Measurements from ENCODE around the gene E2F2. TPM values are rescaled to one million over a fixed set of nuclear protein-coding genes. Genes with fewer than 3 reads are reported as not detected.

Gene E2F2
- total and polyA plus RNA-seq, 5 donors from 2014 or later: 2.3 to 13.8 (median 3.9) TPM

- Mint-ChIP-seq H3K4me3 (no peak overlapping the region), H3K36me3 (no peaks in the 10 kb centered on the region), H3K4me1 (peaks cover 0 to 2% (median 0%) of the 10 kb centered on the region in 4 donors), H3K27ac (no peak overlapping the region), H3K9me3 (no peaks in the 10 kb centered on the region), H3K27me3 (peaks cover 8% of the 10 kb centered on the region)
- Histone ChIP-seq H3K27ac (ENCODE audit: insufficient read depth, low read length, poor library complexity, severe bottlenecking) (no peak overlapping the region), H3K4me1 (ENCODE audit: control insufficient read depth, insufficient read depth, low read length, poor library complexity, severe bottlenecking) (no peaks in the 10 kb centered on the region), H3K9me3 (ENCODE audit: control insufficient read depth in 2 of 2, low read length in 2 of 2) (no peaks in the 10 kb centered on the region), H3K4me3 (ENCODE audit: low read depth, low read length) (no peak overlapping the region), H3K27me3 (ENCODE audit: control insufficient read depth, insufficient read depth, low read length) (peaks cover 2% of the 10 kb centered on the region), H3K36me3 (ENCODE audit: control insufficient read depth, insufficient read depth, low read length) (no peaks in the 10 kb centered on the region)
- ATAC-seq (ENCODE audit: low read depth in 2 of 2) (no peak), DNase-seq (no peak)
These were observed 58.5 kb downstream of the E2F2 start for GRCh38 chr1:23472351-23473036.

DNA sequence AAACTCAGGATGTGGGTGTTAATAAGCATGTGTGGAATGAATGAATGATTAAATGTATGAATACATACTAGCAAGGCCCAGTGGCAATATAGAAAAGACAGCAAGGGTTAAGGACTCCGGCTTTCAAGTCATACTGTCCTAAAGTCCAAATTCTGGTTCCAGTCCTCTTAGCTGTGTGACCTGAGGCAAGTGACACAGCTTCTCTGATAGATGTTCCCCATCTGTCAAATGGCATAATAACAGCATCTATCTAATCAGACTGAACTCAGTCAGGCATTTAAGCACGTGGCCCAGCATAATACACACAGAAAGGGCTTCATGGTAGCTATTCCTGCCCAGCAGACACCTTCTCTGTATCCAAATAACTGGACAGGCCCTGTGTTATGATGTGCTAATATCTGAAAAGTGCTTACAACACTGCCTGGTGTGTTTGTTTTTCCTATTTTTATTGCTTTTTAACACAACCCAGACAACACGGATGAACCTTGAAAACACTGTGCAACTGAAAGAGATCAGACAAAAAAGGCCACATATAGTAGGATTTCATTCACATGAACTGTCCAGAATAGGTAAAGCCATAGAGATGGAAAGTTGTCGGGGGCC lies 59.5 kb downstream of the E2F2 start:
- Histone ChIP-seq H3K27ac (ENCODE audit: insufficient read depth, low read length, poor library complexity, severe bottlenecking) (no peak overlapping the region), H3K4me1 (ENCODE audit: control insufficient read depth, insufficient read depth, low read length, poor library complexity, severe bottlenecking) (no peaks in the 10 kb centered on the region), H3K27me3 (ENCODE audit: control insufficient read depth, insufficient read depth, low read length) (peaks cover 2% of the 10 kb centered on the region), H3K36me3 (ENCODE audit: control insufficient read depth, insufficient read depth, low read length) (no peaks in the 10 kb centered on the region), H3K9me3 (ENCODE audit: control insufficient read depth in 2 of 2, low read length in 2 of 2) (no peaks in the 10 kb centered on the region), H3K4me3 (ENCODE audit: low read depth, low read length) (no peak overlapping the region)
- peaks cover 0 to 2% (median 0%) of the 10 kb centered on the region in 4 donors for H3K4me1 Mint-ChIP-seq
- H3K27ac Mint-ChIP-seq: no peak overlapping the region
- ATAC-seq (ENCODE audit: low read depth in 2 of 2) (no peak), DNase-seq (no peak)
- H3K9me3 Mint-ChIP-seq: no peaks in the 10 kb centered on the region
- peaks cover 4% of the 10 kb centered on the region for H3K27me3 Mint-ChIP-seq
- no peaks in the 10 kb centered on the region for H3K36me3 Mint-ChIP-seq
- no peak overlapping the region for H3K4me3 Mint-ChIP-seq

DNA sequence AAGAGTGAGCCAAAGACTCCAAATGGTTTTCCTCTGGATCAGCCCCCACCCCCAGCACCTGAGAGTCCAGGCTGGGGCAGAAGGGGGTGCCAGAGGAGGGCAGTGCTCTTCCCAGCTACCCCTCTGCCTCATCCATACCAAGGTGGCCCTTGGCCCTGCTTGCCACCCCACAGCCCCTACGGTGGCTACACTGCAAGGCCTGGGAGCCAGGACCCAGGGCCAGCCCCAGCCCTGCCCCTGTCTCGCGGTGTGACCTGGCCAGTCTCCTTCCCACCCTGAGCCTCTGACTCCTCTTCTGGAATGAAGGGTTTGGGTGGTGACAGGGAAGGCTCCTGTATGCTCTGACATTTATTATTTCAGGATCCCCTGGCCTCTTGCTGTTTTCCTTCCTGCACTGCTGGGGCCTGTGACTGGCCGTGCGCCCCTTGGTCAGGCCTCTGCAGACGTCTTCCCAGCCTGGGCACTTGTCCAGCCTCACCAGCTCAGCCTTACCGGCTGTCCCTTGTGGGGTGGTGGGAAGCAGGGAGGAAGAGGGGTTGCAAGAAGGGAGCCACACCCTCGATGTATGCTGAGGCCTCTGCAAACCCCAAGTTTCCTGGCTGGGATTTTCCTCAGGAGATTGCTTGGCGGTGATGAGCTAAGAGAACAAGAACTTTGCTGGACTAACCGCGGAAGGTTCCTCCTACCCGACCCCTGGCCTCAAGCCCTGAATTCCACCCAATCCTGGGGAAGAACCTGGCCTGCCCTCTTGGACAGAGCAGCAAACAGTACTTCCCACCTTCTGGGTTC lies 60.6 kb downstream of the E2F2 start:
- no peak overlapping the region for H3K4me3 Mint-ChIP-seq
- DNase-seq: no peak
- H3K4me1 Mint-ChIP-seq: peaks cover 0 to 2% (median 0%) of the 10 kb centered on the region in 4 donors
- Histone ChIP-seq H3K4me3 (ENCODE audit: low read depth, low read length) (no peak overlapping the region), H3K4me1 (ENCODE audit: control insufficient read depth, insufficient read depth, low read length, poor library complexity, severe bottlenecking) (no peaks in the 10 kb centered on the region), H3K9me3 (ENCODE audit: control insufficient read depth in 2 of 2, low read length in 2 of 2) (no peaks in the 10 kb centered on the region), H3K36me3 (ENCODE audit: control insufficient read depth, insufficient read depth, low read length) (no peaks in the 10 kb centered on the region), H3K27me3 (ENCODE audit: control insufficient read depth, insufficient read depth, low read length) (peaks cover 2% of the 10 kb centered on the region), H3K27ac (ENCODE audit: insufficient read depth, low read length, poor library complexity, severe bottlenecking) (no peak overlapping the region)
- H3K27me3 Mint-ChIP-seq: no peaks in the 10 kb centered on the region
- no peaks in the 10 kb centered on the region for H3K36me3 Mint-ChIP-seq
- peak overlapping the region in 1 of 3 donors; percentile 27 for H3K27ac Mint-ChIP-seq
- no peaks in the 10 kb centered on the region for H3K9me3 Mint-ChIP-seq
- ATAC-seq (ENCODE audit: low read depth in 2 of 2): no peak

GRCh38 chr1:23469372-23469982 lies 61.6 kb downstream of the E2F2 start:
- H3K27me3 Mint-ChIP-seq: no peaks in the 10 kb centered on the region

GRCh38 chr1:23466423-23466989 lies 64.5 kb downstream of the E2F2 start:
- Mint-ChIP-seq H3K27me3 (peaks cover 6% of the 10 kb centered on the region), H3K27ac (no peak overlapping the region)
- ATAC-seq (ENCODE audit: low read depth in 2 of 2): no peak

More at GRCh38 chr1:23469372-23469982, 61.6 kb downstream of the E2F2 start:
- no peaks in the 10 kb centered on the region for H3K36me3 Mint-ChIP-seq
- H3K9me3 Mint-ChIP-seq: no peaks in the 10 kb centered on the region
- Histone ChIP-seq H3K36me3 (ENCODE audit: control insufficient read depth, insufficient read depth, low read length) (no peaks in the 10 kb centered on the region), H3K9me3 (ENCODE audit: control insufficient read depth in 2 of 2, low read length in 2 of 2) (no peaks in the 10 kb centered on the region), H3K4me3 (ENCODE audit: low read depth, low read length) (no peak overlapping the region), H3K27me3 (ENCODE audit: control insufficient read depth, insufficient read depth, low read length) (peaks cover 2% of the 10 kb centered on the region), H3K4me1 (ENCODE audit: control insufficient read depth, insufficient read depth, low read length, poor library complexity, severe bottlenecking) (no peaks in the 10 kb centered on the region), H3K27ac (ENCODE audit: insufficient read depth, low read length, poor library complexity, severe bottlenecking) (no peak overlapping the region)
- no peak for DNase-seq
- no peak overlapping the region for H3K27ac Mint-ChIP-seq
- ATAC-seq (ENCODE audit: low read depth in 2 of 2): no peak
- H3K4me1 Mint-ChIP-seq: peaks cover 0 to 2% (median 0%) of the 10 kb centered on the region in 4 donors
- no peak overlapping the region for H3K4me3 Mint-ChIP-seq

GRCh38 chr1:23463286-23463685 lies 67.7 kb downstream of the E2F2 start:
- H3K4me3 ChIP-seq (ENCODE audit: low read depth, low read length): no peak overlapping the region
- DNase-seq: no peak
- no peaks in the 10 kb centered on the region for H3K27me3 ChIP-seq (ENCODE audit: control insufficient read depth, insufficient read depth, low read length)
- Mint-ChIP-seq H3K36me3 (no peaks in the 10 kb centered on the region), H3K4me3 (no peak overlapping the region), H3K27ac (no peak overlapping the region), H3K27me3 (peaks cover 18% of the 10 kb centered on the region), H3K9me3 (no peaks in the 10 kb centered on the region), H3K4me1 (no peaks in the 10 kb centered on the region)
- no peaks in the 10 kb centered on the region for H3K9me3 ChIP-seq (ENCODE audit: control insufficient read depth in 2 of 2, low read length in 2 of 2)
- H3K27ac ChIP-seq (ENCODE audit: insufficient read depth, low read length, poor library complexity, severe bottlenecking): no peak overlapping the region
- H3K4me1 ChIP-seq (ENCODE audit: control insufficient read depth, insufficient read depth, low read length, poor library complexity, severe bottlenecking): no peaks in the 10 kb centered on the region
- H3K36me3 ChIP-seq (ENCODE audit: control insufficient read depth, insufficient read depth, low read length): no peaks in the 10 kb centered on the region
- no peak for ATAC-seq (ENCODE audit: low read depth in 2 of 2)

More at GRCh38 chr1:23466423-23466989, 64.5 kb downstream of the E2F2 start:
- peaks cover 2% of the 10 kb centered on the region for H3K27me3 ChIP-seq (ENCODE audit: control insufficient read depth, insufficient read depth, low read length)
- no peak for DNase-seq
- no peak overlapping the region for H3K4me3 ChIP-seq (ENCODE audit: low read depth, low read length)
- no peak overlapping the region for H3K4me3 Mint-ChIP-seq
- H3K27ac ChIP-seq (ENCODE audit: insufficient read depth, low read length, poor library complexity, severe bottlenecking): no peak overlapping the region
- H3K9me3 Mint-ChIP-seq: no peaks in the 10 kb centered on the region
- H3K4me1 ChIP-seq (ENCODE audit: control insufficient read depth, insufficient read depth, low read length, poor library complexity, severe bottlenecking): no peaks in the 10 kb centered on the region
- peaks cover 0 to 2% (median 0%) of the 10 kb centered on the region in 4 donors for H3K4me1 Mint-ChIP-seq
- H3K36me3 Mint-ChIP-seq: no peaks in the 10 kb centered on the region
- H3K36me3 ChIP-seq (ENCODE audit: control insufficient read depth, insufficient read depth, low read length): no peaks in the 10 kb centered on the region
- H3K9me3 ChIP-seq (ENCODE audit: control insufficient read depth in 2 of 2, low read length in 2 of 2): no peaks in the 10 kb centered on the region

GRCh38 chr1:23462766-23463165 lies 68.3 kb downstream of the E2F2 start:
- Mint-ChIP-seq H3K27me3 (peaks cover 21% of the 10 kb centered on the region), H3K4me1 (no peaks in the 10 kb centered on the region), H3K4me3 (no peak overlapping the region), H3K36me3 (no peaks in the 10 kb centered on the region), H3K27ac (no peak overlapping the region), H3K9me3 (no peaks in the 10 kb centered on the region)
- Histone ChIP-seq H3K4me3 (ENCODE audit: low read depth, low read length) (no peak overlapping the region), H3K27me3 (ENCODE audit: control insufficient read depth, insufficient read depth, low read length) (no peaks in the 10 kb centered on the region), H3K36me3 (ENCODE audit: control insufficient read depth, insufficient read depth, low read length) (no peaks in the 10 kb centered on the region), H3K9me3 (ENCODE audit: control insufficient read depth in 2 of 2, low read length in 2 of 2) (no peaks in the 10 kb centered on the region), H3K4me1 (ENCODE audit: control insufficient read depth, insufficient read depth, low read length, poor library complexity, severe bottlenecking) (no peaks in the 10 kb centered on the region), H3K27ac (ENCODE audit: insufficient read depth, low read length, poor library complexity, severe bottlenecking) (no peak overlapping the region)
- no peak for ATAC-seq (ENCODE audit: low read depth in 2 of 2)
- no peak for DNase-seq

Data from CD4-positive, CD25-positive, alpha-beta regulatory T cell (primary cell).